Dermis blood vessel endothelial cell (primary cell): ENCODE measurements around the gene VPS13C. TPM values are rescaled to one million over a fixed set of nuclear protein-coding genes. Genes with fewer than 3 reads are reported as not detected.

Experiments
- DNase-seq: peaks from one replicate; pipeline ENCODE4 v3.0.0; 2010
- total RNA-seq: library from RNA; depleted of rRNA; stranded (reverse); fragments of >200 nt; gene quantifications from 2 replicates; pipeline ENCODE4 v1.2.3, GENCODE V29; 2014

VPS13C gene
- total RNA-seq = 132 and 135 TPM in 2 replicates

GRCh38 chr15:62060113-62060895, at the start of gene VPS13C:
TSS of gene VPS13C (minus strand) at chr15:62060447. CDS start at chr15:62060374, 73 bp downstream.
- peak; percentile 96 for DNase-seq

- no peak for DNase-seq
These were observed 49.2 kb upstream of the VPS13C start for GRCh38 chr15:62109437-62109836.

- DNase-seq = peak; percentile 31
These were observed 48.2 kb upstream of the VPS13C start for GRCh38 chr15:62108411-62108810.

- DNase-seq = peak; percentile 35
These were observed 47.4 kb upstream of the VPS13C start for GRCh38 chr15:62107571-62108121.

GRCh38 chr15:62106096-62106495, 45.8 kb upstream of the VPS13C start:
- no peak for DNase-seq

GRCh38 chr15:62105266-62105665, 45.0 kb upstream of the VPS13C start:
- DNase-seq = no peak

GRCh38 chr15:62104846-62105245, 44.6 kb upstream of the VPS13C start:
- DNase-seq = no peak

GRCh38 chr15:62104401-62104800, 44.2 kb upstream of the VPS13C start:
- DNase-seq = no peak

- no peak for DNase-seq
These were observed 43.2 kb upstream of the VPS13C start for GRCh38 chr15:62103431-62103830.

- peak; percentile 72 for DNase-seq
These were observed 38.9 kb upstream of the VPS13C start for GRCh38 chr15:62099094-62099601.

GRCh38 chr15:62094388-62094787, 34.1 kb upstream of the VPS13C start:
- DNase-seq = no peak

GRCh38 chr15:62093809-62094208, 33.6 kb upstream of the VPS13C start:
- no peak for DNase-seq

GRCh38 chr15:62090988-62091387, 30.7 kb upstream of the VPS13C start:
- DNase-seq = no peak

- peak; percentile 59 for DNase-seq
These were observed 29.4 kb upstream of the VPS13C start for GRCh38 chr15:62089616-62090015.

- DNase-seq = no peak
These were observed 28.1 kb upstream of the VPS13C start for GRCh38 chr15:62088353-62088693.

- DNase-seq = peak; percentile 81
These were observed 27.6 kb upstream of the VPS13C start for GRCh38 chr15:62087671-62088352.

- DNase-seq = no peak
These were observed 25.5 kb upstream of the VPS13C start for GRCh38 chr15:62085740-62086139.

- no peak for DNase-seq
These were observed 23.2 kb upstream of the VPS13C start for GRCh38 chr15:62083194-62084154.

GRCh38 chr15:62079594-62079993, 19.3 kb upstream of the VPS13C start:
- no peak for DNase-seq

GRCh38 chr15:62075595-62076277, 15.5 kb upstream of the VPS13C start:
- no peak for DNase-seq

- peak; percentile 69 for DNase-seq
These were observed 11.6 kb upstream of the VPS13C start for GRCh38 chr15:62071711-62072308.
